DMS114 treated with DMSO at 0.1 percent for 48 hours (cell line): Measurements from ENCODE around the gene TMEM234.
A peak's percentile ranks its signal among the peaks of the same experiment; 100 is the strongest.
"Not testable (repeated sequence)": the region's sequence is repeated elsewhere in the genome, so short reads cannot be mapped to it uniquely, and the experiment has no call there.

ENCODE experiments used
- DNase-seq: peaks from one replicate; lab custom pipeline; 2025; ENCODE audit not compliant: unreplicated experiment; lab: John Stamatoyannopoulos, UW

Gene TMEM234

DNA sequence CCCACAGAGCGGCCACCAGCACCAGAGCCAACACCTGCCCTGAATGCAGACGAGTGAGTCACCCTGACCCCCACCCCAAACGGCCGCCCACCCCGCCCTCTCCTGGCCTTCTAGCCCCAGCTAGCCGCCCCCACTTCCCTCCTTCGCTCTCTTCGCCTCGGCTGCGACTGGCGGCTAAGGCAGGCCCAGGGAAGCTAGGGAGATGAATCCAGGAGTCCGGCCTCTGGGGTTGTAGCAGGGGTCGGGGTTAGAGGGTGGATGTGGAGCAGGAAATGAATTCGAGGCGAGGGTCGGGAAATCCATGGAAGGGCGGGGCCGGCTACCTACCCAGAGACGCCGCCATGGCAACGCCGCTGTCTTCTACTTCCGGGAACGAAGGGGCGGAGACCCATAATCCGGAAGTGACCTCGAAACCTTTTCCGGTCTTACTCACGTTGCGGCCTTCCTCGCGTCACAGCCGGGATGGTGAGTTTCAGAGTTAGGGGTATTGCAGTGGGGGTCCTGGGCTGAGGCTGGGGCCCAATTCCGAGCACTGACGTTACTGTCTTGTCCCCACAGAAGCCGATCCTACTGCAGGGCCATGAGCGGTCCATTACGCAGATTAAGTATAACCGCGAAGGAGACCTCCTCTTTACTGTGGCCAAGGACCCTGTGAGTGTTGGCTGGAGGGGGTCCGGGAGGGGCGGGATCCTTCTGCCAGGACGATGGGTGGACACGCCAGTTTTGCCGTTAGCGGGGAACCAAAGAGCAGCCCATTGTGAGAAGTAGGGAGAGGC, at the start of gene TMEM234, which contains the start of gene EIF3I:
TSS of gene TMEM234 (minus strand) at position 374 of the 776 bp plus-strand sequence. CDS start at position 343, 31 bp downstream.
TSS of gene EIF3I (plus strand) at position 428 of the 776 bp plus-strand sequence. CDS start at position 463, 35 bp downstream.
- peak; percentile 90 for DNase-seq

DNA sequence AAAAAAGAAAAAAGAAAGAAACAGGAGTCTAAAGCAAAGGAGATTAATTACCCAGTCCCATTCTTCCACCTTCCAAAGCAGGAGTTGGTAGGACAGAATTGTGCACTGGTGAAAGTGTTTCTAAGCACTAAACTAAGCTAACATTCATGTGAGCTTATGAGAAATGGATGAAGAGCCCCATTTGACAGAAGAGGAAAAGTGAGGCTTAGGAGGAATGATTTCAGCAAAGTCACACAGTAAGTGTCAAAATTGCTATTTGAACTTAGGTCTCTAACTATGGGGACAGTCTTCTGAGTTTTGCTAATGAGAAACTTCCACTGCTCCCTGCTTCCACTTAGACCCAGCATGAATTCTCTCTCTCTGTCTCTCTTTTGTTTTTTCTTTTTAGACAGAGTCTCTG, 47.6 kb upstream of the TMEM234 start:
- no peak for DNase-seq

DNA sequence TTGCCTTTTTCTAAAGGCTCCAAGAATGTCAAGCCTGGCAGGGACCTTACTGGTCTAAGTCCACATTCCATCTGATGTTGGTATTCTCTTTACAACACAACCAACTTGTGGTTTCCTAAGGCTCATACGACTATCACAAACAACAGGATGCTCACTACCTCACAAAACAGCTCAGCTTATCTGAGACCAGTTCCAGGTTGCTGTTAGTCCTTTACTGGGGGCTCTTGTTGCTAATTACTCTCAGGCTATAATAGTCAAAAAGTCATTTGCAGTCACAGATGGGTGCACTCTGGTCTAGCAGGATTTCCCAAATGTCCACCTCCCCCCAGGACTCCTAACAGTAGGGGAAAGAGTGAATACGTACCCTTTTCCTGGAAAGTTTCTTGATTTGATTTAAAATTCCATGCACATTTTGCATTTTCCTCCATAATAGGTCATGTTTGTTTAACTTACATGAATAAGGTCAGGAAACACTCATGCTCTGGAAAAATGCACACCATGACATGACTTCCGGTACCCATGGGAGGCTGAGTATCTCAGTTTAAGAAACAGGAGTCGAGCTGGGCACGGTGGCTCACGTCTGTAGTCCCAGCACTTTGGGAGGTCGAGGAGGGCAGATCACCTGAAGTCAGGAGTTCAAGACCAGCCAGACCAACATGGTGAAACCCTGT, 44.9 kb upstream of the TMEM234 start:
- no peak for DNase-seq

DNA sequence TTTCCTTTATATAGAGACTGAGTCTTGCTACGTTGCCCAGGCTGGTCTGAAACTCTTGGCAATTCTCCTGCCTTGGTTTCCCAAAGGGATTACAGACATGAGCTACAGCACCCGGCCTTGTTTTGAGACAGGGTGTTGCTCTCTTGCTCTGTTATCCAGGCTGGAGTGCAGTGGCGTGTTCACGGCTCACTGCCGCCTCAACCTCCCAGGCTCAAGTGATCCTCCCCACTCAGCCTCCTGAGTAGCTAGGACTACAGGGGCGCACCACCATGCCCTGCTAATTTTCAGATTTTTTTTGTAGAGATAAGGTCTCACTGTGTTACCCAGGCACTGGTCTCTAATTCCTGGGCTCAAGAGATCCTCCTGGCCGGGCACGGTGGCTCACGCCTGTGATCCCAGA, 43.7 kb upstream of the TMEM234 start:
- DNase-seq: no peak

DNA sequence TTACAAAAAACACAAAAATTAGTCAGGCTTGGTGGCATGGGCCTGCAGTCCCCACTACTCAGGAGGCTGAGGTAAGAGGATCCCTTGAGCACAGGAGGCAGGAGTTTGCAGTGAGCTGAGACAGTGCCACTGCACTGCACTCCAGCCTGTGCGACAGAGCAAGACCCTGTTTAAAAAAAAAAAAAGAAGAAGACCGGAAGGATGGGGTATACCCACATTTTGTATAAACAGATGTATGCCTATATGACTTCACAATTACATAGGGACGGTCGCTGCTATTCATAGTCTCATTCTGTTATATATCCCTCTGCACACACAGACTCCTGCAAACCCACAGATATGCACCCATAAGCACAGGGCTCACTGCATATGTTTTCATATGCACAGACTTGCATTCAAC, 41.6 kb upstream of the TMEM234 start:
- no peak for DNase-seq

DNA sequence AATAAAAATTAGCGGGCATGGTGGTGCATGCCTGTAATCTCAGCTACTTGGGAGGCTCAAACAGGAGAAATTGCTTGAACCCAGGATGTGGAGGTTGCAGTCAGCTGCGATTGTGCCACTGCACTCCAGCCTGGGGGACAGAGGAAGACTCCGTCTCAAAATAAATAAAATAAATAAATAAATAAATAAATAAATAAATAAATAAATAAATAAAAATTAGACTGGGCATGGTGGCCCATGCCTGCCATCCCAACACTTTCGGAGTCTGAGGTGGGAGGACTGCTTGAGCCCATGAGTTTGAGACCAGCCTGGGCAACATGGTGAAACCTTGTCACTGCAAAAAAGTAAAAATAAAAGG, 41.1 kb upstream of the TMEM234 start:
- not testable (repeated sequence) for DNase-seq

DNA sequence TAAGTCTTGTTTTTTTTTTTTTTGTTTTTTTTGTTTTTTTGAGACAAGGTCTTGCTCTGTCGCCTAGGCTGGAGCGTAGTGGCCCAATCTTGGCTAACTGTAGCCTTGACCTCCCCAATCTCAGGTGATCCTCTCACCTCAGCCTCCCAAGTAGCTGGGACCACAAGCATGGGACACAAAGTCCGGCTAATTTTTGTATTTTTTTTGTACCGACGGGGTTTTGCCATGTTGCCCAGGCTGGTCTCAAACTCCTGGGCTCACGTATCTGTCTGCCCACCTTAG, 35.0 kb upstream of the TMEM234 start:
- no peak for DNase-seq

DNA sequence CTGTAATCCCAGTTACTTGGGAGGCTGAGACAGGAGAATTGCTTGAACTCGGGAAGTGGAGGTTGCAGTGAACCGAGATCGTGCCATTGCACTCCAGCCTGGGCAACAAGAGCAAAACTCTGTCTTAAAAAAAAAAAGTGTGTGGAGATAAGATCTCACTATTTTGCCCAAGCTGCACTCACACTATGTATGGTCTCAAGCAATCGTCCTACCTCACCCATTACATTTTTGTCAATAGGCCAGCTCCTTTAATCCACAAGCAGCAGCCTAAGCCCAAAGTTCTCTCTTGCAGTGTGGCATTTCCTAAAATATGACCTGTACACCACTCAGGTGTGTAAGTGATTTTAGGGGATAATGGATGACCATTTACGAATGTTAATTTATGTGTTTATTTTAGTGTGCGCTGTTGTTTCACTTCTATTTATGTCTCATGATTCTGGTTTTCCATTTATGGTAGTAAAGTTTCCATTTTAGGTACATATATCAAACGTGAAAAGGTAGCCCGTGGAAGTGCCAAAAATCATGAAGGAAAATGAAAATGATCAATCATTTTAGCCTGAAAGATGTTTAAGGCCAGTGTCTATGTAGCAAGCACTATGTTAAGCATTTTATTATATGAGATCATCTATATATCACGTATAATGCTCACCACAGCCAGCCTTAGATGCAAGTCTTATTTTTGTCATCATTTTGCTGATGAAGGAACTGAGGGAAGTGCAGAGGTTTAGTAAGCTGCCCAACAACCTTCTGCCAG, 34.5 kb upstream of the TMEM234 start:
- no peak for DNase-seq

DNA sequence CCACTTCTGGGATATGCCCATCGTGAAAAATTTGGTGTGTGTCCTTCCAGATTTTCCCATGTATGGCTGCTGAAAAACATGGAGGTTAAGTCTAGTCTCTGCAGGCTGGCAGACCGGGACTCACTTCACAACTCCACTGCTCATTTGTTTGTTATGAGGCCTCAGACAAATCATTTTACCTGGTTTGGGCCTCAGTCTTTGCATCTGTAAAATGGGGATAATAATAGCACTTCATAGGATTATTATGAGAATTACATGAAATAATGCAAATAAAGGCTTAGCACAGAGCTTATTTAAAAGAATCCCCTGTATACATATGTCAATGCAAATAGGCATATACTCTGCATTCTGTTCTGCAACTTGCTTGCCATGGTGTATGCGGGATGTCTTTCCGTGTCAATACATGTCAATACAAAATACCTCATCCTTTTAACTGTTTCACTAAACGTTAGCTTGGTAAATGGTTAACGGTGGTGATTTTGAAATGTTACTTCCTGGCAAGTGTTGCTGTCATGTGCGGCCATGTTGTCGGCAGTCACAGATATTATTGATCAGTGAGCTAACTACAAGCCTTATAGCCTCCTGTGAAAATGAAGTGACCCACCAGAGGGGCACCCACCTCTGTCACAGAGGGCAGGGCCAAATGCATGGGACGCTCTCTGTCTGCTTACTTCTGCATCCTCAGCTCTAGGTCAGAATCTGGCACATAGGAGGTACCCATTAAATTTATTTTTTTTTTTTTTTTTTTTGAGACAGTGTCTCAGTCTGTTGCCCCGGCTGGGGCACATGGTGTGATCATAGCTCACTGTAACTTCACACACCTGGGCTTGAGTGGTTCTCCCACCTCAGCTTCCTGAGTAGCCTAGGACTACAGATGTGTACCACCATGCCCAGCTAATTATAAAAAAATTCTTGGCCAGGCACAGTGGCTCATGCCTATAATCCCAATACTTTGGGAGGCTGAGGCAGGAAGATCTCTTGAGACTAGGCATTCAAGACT, 33.2 kb upstream of the TMEM234 start:
- no peak for DNase-seq

DNA sequence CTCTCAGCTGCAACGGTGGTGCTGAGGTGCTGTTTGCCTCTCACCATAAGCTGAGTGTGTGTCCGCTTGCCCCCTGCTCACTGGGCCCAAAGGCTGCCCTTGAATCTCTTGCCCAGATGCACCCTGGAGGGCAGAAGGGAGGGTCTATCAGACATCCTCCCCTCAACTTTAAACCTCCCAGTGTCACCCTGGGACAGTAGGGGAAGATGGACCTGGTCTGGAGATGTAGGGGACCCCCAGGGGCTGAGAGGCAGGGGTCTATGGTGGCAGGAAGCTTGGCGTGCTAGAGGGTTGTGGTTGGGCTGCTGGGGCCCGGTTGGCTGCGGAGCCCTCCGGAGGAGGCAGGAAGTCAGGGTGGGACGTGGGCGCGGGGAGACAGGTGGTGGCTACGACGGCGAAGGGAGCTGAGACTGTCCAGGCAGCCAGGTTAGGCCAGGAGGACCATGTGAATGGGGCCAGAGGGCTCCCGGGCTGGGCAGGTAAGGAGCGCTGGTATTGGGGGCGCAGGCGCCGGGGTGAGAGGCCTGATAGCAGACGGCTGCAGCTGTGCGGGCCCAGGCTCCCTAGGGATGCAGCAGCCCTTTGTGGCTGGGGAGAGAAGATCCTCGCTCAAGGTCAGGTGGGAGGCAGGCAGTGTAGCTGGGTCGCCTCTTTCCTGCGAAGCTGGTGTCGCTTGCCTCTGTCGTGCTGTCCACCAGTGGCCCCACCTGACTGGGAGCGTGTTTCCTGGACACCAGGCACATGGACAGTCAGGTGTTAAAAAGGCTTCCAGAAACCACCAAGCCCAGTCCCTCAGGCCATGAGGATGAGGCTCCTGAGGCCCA, 29.0 kb upstream of the TMEM234 start, which contains the start of gene LCK:
TSS of gene LCK (plus strand) at position 373 of the 824 bp plus-strand sequence. CDS start 23,065 bp downstream, outside the sequence.
- DNase-seq: no peak

DNA sequence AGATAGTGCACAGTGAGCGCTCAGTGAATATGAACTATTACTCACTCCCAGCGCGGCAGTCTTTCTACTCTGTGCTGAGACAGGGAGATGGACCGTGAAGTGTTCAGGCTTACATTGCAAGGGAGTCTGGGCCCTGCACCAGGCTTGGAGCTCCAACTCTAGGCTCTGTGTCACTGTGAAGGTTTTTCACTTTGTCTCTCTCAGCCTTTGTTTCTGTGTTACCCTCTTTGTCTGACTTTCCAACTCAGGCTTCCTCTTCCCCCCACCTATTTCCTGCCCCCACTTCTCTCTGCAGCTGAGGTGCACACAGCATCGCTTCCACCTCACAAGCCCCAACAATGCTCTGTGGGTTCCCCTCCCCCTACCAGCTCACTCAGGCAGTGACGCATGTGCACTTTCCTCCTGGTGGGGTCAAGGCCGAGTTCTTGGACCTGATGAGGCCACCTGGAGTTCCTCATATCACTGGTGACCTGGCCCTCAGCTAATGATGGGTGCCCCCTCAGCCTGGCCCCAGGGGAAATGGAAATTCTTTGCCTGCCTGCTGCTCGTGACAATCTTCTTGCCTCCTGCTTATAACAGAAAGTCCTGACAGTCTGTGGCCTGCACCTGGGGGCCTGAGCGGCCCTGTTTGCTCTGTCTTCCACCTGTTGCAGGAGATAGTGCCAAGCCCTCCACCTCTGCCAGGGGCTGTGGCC, 27.8 kb upstream of the TMEM234 start:
- DNase-seq: no peak

DNA sequence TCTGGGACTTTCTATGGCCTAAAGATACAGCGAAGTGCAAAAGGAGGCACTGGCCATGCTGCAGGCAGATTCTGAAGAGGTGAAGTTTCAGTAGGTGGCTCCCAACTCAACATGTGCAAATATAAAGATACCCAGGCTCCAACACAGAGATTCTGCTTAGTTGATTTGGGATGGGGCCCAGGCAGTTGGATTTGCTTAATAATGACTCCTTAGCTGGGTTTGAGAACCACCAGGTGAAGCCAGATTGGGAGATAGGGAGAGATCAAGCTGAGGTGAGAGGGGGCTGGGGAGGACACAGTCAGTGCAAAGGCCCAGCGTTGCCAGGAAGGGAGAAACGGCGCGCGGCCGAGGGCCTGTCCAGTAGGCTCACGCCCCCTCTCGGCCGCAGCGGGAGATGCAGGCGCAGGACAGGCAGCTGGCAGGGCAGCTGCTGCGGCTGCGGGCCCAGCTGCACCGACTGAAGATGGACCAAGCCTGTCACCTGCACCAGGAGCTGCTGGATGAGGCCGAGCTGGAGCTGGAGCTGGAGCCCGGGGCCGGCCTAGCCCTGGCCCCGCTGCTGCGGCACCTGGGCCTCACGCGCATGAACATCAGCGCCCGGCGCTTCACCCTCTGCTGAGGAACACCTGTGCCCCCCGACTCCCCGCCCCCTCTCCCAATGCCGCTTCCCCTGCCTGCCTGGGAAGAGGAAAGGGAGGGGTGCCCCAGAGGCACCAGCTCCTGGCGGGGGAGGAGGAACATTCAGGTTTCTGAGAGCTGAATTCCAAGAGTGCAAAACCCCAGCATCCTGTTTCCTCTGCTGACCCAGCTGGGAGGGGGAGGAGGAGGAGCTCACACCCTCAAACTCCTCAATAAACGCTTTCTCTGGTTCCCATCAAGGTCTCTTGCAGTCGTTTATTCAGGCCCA, 26.1 kb upstream of the TMEM234 start:
- DNase-seq: no peak

DNA sequence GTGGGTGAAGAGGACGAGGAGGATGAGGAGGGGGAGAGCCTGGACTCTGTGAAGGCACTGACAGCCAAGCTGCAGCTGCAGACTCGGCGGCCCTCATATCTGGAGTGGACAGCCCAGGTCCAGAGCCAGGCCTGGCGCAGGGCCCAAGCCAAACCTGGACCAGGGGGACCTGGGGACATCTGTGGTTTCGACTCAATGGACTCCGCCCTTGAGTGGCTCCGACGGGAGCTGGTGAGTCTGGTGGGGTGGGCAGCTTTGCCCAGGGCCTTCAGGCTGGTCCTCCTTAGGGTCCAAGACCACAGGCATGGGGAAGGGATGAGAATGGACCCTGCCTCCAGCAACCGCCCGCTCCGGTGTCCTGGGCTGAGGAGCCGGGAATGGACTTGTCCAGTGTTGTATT, 25.3 kb upstream of the TMEM234 start:
- no peak for DNase-seq

DNA sequence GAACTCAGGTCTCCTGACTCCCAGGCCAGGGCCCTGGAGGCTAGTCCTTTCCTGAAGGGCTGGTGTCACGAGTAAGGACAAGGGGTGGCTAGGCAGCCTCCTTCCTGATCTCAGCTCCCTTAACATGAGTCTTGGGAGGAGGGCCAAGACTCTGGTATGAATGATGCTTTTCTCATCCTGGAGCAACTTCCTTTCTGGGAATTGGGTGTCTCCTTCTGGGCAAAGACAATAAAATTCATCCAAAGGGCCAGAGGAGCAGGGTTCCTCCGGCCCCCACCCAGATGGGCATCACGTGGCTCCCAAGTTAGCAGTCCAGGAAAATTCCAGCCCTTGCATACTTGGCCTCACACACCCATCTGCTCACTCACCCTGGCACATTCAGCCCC, 24.7 kb upstream of the TMEM234 start, which contains the start of gene FAM167B:
TSS of gene FAM167B (plus strand) at position 335 of the 386 bp plus-strand sequence. CDS start 200 bp downstream, outside the sequence.
- DNase-seq: no peak

DNA sequence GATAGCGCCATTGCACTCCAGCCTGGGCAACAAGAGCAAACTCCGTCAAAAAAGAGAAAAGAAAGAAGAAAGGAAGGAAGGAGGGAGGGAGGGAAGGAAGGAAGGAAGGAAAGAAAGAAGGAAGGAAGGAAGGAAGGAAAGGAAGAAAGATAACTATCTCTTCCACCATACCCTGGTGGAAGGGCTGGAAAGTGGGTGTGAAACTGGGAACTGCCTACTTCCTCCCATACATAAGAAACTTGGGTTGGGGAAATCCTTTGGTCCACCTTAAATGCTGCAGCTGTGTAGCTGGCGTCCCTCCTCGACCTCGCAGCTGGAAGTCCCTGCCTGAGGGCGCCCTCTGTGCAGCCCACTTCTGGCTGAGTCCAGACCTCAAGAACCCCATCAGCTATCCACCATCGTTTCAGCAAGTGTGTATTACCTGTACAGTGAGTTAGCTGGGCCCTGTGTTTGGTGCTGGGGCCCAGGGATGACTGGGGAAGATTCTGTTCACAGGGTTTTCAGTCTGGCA, 20.2 kb upstream of the TMEM234 start:
- DNase-seq: no peak

DNA sequence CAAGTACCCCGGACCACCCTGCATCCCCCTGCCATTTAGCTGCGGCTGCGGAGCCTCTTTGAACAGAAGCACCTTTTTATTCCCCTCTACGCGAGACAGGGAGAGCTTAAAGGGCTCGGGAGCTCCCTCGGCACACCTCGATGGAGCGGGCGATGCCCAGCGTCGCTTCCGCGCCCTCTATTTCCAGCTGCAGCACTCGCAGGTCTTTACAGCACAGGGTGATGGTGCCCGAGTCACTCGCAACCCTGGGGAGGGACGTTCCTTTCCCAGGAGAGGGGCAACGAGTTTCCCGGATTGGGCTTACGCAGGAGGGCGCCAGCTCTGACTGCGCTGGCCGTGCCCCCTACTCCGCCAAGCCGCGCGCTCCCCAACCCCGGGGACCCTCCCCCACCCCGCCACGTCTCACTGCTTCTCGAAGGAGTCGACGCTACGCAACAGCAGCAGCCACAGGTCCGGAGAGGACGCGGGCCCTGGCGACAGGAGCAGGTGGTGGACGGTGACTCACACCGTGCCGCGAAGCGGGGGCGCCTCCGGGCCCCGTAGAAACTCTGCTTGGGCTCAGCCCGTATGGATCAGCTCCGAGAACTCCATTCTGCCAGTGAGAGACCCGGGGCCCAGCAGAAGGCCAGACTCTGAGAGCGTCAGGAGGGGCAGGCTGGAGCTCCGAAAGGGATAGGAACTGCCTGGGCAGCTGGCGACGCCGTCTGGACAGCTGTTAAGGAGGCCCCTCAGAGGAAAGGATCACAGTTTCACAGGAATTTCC, 19.0 kb upstream of the TMEM234 start:
- peak; percentile 27 for DNase-seq
